D721Med (cell line): ENCODE results near the gene GRM5.

Experiments used
- DNase-seq: peaks from one replicate; pipeline ENCODE4 v3.0.0; 2011; ENCODE audit warnings: low spot score; ENCODE audit not compliant: insufficient read length
- FAIRE-seq: peaks from 2 replicates; lab custom pipeline; 2011; peaks lifted over from hg19 to GRCh38; lab: Jason Lieb, UNC
- TF ChIP-seq, protein P1 (sequence below): IDR thresholded peaks from 2 replicates; pipeline ENCODE4 v1.5.1; 2012; ENCODE audit warnings: mild to moderate bottlenecking, control low read depth; ENCODE audit not compliant: insufficient read depth; ENCODE audit errors: missing control alignments

The GRM5 gene

DNA sequence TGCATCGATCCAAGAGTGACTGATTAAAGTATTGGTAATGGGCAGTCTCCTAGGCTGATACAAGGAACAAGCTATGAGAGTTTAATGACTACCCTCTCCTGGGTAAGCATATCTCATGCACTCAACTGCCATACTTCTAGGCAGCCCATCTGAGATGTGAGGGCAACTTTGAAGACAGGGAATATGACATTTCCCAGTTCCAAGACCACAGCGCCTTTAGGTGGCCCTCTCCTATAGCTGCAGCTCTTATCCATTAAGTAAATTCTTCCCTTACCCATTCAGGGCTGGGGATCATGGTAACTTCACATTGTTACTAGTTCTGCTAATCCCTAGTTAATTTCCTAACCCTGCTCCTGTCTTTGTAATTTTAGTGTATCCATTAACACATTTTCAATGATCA, 570.9 kb downstream of the GRM5 start:
- TF ChIP-seq, protein P1, sequence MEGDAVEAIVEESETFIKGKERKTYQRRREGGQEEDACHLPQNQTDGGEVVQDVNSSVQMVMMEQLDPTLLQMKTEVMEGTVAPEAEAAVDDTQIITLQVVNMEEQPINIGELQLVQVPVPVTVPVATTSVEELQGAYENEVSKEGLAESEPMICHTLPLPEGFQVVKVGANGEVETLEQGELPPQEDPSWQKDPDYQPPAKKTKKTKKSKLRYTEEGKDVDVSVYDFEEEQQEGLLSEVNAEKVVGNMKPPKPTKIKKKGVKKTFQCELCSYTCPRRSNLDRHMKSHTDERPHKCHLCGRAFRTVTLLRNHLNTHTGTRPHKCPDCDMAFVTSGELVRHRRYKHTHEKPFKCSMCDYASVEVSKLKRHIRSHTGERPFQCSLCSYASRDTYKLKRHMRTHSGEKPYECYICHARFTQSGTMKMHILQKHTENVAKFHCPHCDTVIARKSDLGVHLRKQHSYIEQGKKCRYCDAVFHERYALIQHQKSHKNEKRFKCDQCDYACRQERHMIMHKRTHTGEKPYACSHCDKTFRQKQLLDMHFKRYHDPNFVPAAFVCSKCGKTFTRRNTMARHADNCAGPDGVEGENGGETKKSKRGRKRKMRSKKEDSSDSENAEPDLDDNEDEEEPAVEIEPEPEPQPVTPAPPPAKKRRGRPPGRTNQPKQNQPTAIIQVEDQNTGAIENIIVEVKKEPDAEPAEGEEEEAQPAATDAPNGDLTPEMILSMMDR, result no peak
- DNase-seq, result no peak

DNA sequence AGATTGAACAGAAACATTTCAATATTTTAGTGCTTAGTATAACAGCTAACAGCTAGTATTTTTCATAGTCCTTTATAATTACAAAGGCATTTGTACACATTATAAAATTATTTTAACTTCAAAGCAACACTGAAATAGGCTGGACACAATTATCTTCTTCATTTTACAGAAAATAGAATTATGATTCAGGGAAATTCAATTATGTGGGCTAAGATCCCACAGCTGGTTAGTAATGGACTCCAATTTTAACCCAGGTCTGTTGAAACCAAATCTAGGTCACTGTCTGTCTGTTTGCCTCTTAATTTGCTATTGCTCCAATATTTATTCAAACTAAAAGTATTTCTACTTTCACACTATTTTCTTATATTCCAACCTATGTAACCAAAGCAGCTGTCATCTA, 574.1 kb downstream of the GRM5 start:
- FAIRE-seq (no peak), DNase-seq (no peak)
- TF ChIP-seq, protein P1, result no peak

More for the DNA sequence above, 570.9 kb downstream of the GRM5 start:
- FAIRE-seq, result no peak

DNA sequence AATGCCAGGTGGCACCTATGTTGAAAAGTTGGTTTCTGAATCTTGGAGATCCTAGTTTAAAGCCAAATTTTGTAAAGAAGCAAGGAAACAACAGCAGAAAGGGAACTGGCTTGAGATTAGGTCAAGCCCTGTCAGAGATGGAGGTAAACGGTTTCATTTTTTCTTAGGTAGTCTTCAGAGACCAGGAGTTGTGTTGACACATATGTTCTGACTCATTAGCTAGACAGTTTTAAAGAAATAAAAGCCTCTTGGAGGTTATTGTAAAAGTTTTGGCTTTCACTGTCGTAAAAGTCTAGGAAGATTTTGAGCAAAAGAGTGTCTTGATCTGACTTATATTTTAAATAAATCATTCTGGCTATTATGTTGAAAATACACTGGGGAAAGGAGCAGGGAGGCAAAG, 576.8 kb downstream of the GRM5 start:
- DNase-seq, result no peak
- no peak for FAIRE-seq
- TF ChIP-seq, protein P1, result no peak

DNA sequence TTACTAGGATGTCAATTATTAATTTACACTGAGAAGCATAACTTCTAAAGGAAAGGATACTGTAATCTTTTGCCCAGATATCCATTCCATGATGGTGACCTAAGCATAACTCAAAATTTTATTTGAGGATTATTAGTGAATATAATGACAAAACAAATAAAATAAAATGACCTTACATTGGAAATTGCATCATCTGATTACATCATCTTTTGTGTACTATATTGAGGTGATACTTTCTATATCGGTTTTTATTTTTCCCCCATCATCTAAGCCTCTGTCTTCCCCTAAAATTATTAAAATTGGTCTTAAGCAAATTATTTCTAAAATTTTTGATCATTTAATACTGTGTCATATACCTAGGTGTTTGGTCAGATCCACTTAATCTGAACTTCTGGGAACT, 578.1 kb downstream of the GRM5 start:
- TF ChIP-seq, protein P1, result no peak
- FAIRE-seq (no peak), DNase-seq (no peak)

DNA sequence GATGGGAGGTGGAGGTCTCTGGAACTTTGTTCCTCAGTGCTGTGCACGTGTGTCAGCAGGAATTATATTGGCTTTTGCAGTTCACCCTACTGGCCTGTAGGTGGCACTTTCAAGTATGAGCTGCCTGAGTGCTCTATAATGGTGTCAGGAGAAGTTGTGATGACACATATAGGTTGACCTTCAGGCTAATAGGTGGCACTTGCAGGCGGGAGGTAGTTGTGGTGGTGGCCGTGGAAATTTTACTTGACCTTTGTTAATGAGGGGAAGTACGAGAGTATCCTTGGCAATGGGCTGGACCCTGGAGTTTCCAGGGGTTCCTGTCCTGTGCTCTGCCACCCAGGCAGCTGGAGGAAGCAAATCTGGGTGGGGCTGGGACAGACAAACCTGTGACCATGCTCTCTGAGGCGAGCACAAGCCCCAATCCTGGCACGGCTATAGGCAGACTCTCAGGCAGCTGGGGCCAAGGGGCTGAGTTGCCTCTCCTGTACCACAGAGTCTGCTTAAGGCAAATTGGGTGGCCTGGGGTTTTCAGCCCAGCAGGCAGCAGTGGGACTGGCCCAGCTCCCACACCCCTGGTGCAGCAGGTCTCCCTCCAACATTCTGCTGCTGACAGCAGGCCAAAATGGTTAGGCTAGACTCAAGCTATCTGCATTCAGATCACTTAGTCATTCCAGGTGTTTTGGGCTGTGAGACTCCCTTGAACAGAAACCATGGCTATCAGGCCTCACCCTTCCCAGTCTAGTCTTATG, 580.7 kb downstream of the GRM5 start:
- DNase-seq (no peak), FAIRE-seq (no peak)
- TF ChIP-seq, protein P1, result peak; percentile 54

- TF ChIP-seq, protein P1, result no peak
- FAIRE-seq, result no peak
- DNase-seq, result no peak
Measured at GRCh38 chr11:88482871-88483301, 582.9 kb downstream of the GRM5 start.

- FAIRE-seq (no peak), DNase-seq (no peak)
- TF ChIP-seq, protein P1, result no peak
Measured at GRCh38 chr11:88480223-88480622, 585.6 kb downstream of the GRM5 start.
